HEK293 (cell line): Measurements from ENCODE around the gene NLRP9.

Experiments
- KLF16 ChIP-seq: fragments of 450-650 bp; formaldehyde crosslinking; IDR thresholded peaks from 2 replicates; pipeline ENCODE4 v1.5.1; 2017; ENCODE audit warnings: missing biosample characterization, missing genetic modification characterization
- REPIN1 ChIP-seq: fragments of 450-650 bp; formaldehyde crosslinking; IDR thresholded peaks from 2 replicates; pipeline ENCODE4 v1.5.1; 2017; ENCODE audit warnings: missing biosample characterization, missing genetic modification characterization, low read depth
- REST ChIP-seq: fragments of 450-650 bp; formaldehyde crosslinking; IDR thresholded peaks from 2 replicates; pipeline ENCODE4 v1.5.1; 2016; ENCODE audit warnings: missing biosample characterization, missing genetic modification characterization
- SALL2 ChIP-seq: fragments of 450-650 bp; formaldehyde crosslinking; IDR thresholded peaks from 2 replicates; pipeline ENCODE4 v1.5.0; 2017; ENCODE audit warnings: missing biosample characterization, mild to moderate bottlenecking, missing genetic modification characterization, borderline replicate concordance
- SETDB1 ChIP-seq: IDR thresholded peaks from one replicate; pipeline ENCODE4 v1.6.1; 2017; ENCODE audit warnings: mild to moderate bottlenecking, low read length, moderate library complexity, mixed read lengths; ENCODE audit not compliant: insufficient read length
- WT1 ChIP-seq: fragments of 450-650 bp; formaldehyde crosslinking; IDR thresholded peaks from 2 replicates; pipeline ENCODE4 v1.5.1; 2016; ENCODE audit warnings: missing biosample characterization, missing genetic modification characterization
- ZBTB17 ChIP-seq: fragments of 450-650 bp; formaldehyde crosslinking; IDR thresholded peaks from 2 replicates; pipeline ENCODE4 v1.5.1; 2016; ENCODE audit warnings: missing biosample characterization, missing genetic modification characterization
- ZBTB21 ChIP-seq: fragments of 450-650 bp; formaldehyde crosslinking; IDR thresholded peaks from 2 replicates; pipeline ENCODE4 v1.5.1; 2017; ENCODE audit warnings: missing biosample characterization, missing genetic modification characterization
- ZIC2 ChIP-seq: fragments of 450-650 bp; formaldehyde crosslinking; IDR thresholded peaks from 2 replicates; pipeline ENCODE4 v1.5.1; 2016; ENCODE audit warnings: missing biosample characterization, missing genetic modification characterization
- ZNF10 ChIP-seq: fragments of 450-650 bp; formaldehyde crosslinking; IDR thresholded peaks from 2 replicates; pipeline ENCODE4 v1.5.1; 2017; ENCODE audit warnings: missing biosample characterization, missing genetic modification characterization
- ZNF112 ChIP-seq: fragments of 450-650 bp; formaldehyde crosslinking; IDR thresholded peaks from 2 replicates; pipeline ENCODE4 v1.5.0; 2017; ENCODE audit warnings: missing biosample characterization, missing genetic modification characterization
- ZNF16 ChIP-seq: fragments of 450-650 bp; formaldehyde crosslinking; IDR thresholded peaks from 2 replicates; pipeline ENCODE4 v1.5.1; 2016; ENCODE audit warnings: low read depth, missing biosample characterization, missing genetic modification characterization
- ZNF174 ChIP-seq: fragments of 450-650 bp; formaldehyde crosslinking; IDR thresholded peaks from 2 replicates; pipeline ENCODE4 v1.5.0; 2017; ENCODE audit warnings: missing biosample characterization, mild to moderate bottlenecking, missing genetic modification characterization
- ZNF211 ChIP-seq: fragments of 450-650 bp; formaldehyde crosslinking; IDR thresholded peaks from 2 replicates; pipeline ENCODE4 v1.5.1; 2016; ENCODE audit warnings: low read depth, missing biosample characterization, missing genetic modification characterization
- ZNF292 ChIP-seq: fragments of 450-650 bp; formaldehyde crosslinking; IDR thresholded peaks from 2 replicates; pipeline ENCODE4 v1.5.1; 2016; ENCODE audit warnings: low read depth, missing biosample characterization, missing genetic modification characterization, borderline replicate concordance
- ZNF404 ChIP-seq: fragments of 450-650 bp; formaldehyde crosslinking; IDR thresholded peaks from 2 replicates; pipeline ENCODE4 v1.5.1; 2017; ENCODE audit warnings: missing biosample characterization, missing genetic modification characterization
- ZNF416 ChIP-seq: fragments of 450-650 bp; formaldehyde crosslinking; IDR thresholded peaks from 2 replicates; pipeline ENCODE4 v1.5.1; 2016; ENCODE audit warnings: missing biosample characterization, missing genetic modification characterization
- ZNF423 ChIP-seq: fragments of 450-650 bp; formaldehyde crosslinking; IDR thresholded peaks from 2 replicates; pipeline ENCODE4 v1.5.1; 2016; ENCODE audit warnings: missing biosample characterization, missing genetic modification characterization
- ZNF473 ChIP-seq: fragments of 450-650 bp; formaldehyde crosslinking; IDR thresholded peaks from 2 replicates; pipeline ENCODE4 v1.5.1; 2017; ENCODE audit warnings: missing biosample characterization, missing genetic modification characterization
- ZNF514 ChIP-seq: fragments of 450-650 bp; formaldehyde crosslinking; IDR thresholded peaks from 2 replicates; pipeline ENCODE4 v1.5.1; 2016; ENCODE audit warnings: missing biosample characterization, missing genetic modification characterization
- ZNF555 ChIP-seq: fragments of 450-650 bp; formaldehyde crosslinking; conservative IDR thresholded peaks from 2 replicates; pipeline ENCODE4 v1.5.1; 2017; ENCODE audit warnings: missing biosample characterization, mild to moderate bottlenecking, missing genetic modification characterization, inconsistent platforms
- ZNF558 ChIP-seq: fragments of 450-650 bp; formaldehyde crosslinking; IDR thresholded peaks from 2 replicates; pipeline ENCODE4 v1.5.1; 2016; ENCODE audit warnings: missing biosample characterization, missing genetic modification characterization
- ZNF561 ChIP-seq: fragments of 450-650 bp; IDR thresholded peaks from 2 replicates; pipeline ENCODE4 v1.5.1; 2018; ENCODE audit warnings: missing biosample characterization, missing genetic modification characterization, borderline replicate concordance
- ZNF571 ChIP-seq: fragments of 450-650 bp; formaldehyde crosslinking; IDR thresholded peaks from 2 replicates; pipeline ENCODE4 v1.5.0; 2017; ENCODE audit warnings: missing biosample characterization, missing genetic modification characterization
- ZNF658 ChIP-seq: fragments of 450-650 bp; formaldehyde crosslinking; IDR thresholded peaks from 2 replicates; pipeline ENCODE4; 2016; ENCODE audit warnings: missing biosample characterization, missing genetic modification characterization
- ZNF692 ChIP-seq: fragments of 450-650 bp; formaldehyde crosslinking; IDR thresholded peaks from 2 replicates; pipeline ENCODE4 v1.5.1; 2016; ENCODE audit warnings: missing biosample characterization, missing genetic modification characterization
- ZNF768 ChIP-seq: fragments of 450-650 bp; formaldehyde crosslinking; IDR thresholded peaks from 2 replicates; pipeline ENCODE4 v1.5.1; 2018; ENCODE audit warnings: missing biosample characterization, mild to moderate bottlenecking, missing genetic modification characterization
- ZNF837 ChIP-seq: fragments of 450-650 bp; formaldehyde crosslinking; IDR thresholded peaks from 2 replicates; pipeline ENCODE4 v1.5.1; 2016; ENCODE audit warnings: missing biosample characterization, missing genetic modification characterization
- ZSCAN4 ChIP-seq: fragments of 450-650 bp; formaldehyde crosslinking; IDR thresholded peaks from 2 replicates; pipeline ENCODE4 v1.5.1; 2017; ENCODE audit warnings: missing biosample characterization, missing genetic modification characterization
- ZXDB ChIP-seq: fragments of 450-650 bp; formaldehyde crosslinking; IDR thresholded peaks from 2 replicates; pipeline ENCODE4 v1.5.1; 2016; ENCODE audit warnings: missing biosample characterization, missing genetic modification characterization
- TF ChIP-seq, protein P1 (sequence below): fragments of 450-650 bp; formaldehyde crosslinking; IDR thresholded peaks from 2 replicates; pipeline ENCODE4 v1.5.1; 2017; ENCODE audit warnings: missing biosample characterization, missing genetic modification characterization
- TF ChIP-seq, protein P2 (sequence below): fragments of 450-650 bp; formaldehyde crosslinking; IDR thresholded peaks from 2 replicates; pipeline ENCODE4 v1.5.1; 2016; ENCODE audit warnings: missing biosample characterization, missing genetic modification characterization

The NLRP9 gene

GRCh38 chr19:55674841-55675660 lies 63.2 kb downstream of the NLRP9 start, which contains the start of gene EPN1 (continued):
- TF ChIP-seq ZNF514 (tag by site-specific recombination) = no peak
- no peak; the same call in 1 of the 2 replicates for TF ChIP-seq WT1 (tag by site-specific recombination)
- TF ChIP-seq SALL2 (tag by site-specific recombination) = no peak
- TF ChIP-seq ZSCAN4 (tag by site-specific recombination) = no peak
- TF ChIP-seq ZNF292 (tag by site-specific recombination) = no peak
- TF ChIP-seq, protein P1, sequence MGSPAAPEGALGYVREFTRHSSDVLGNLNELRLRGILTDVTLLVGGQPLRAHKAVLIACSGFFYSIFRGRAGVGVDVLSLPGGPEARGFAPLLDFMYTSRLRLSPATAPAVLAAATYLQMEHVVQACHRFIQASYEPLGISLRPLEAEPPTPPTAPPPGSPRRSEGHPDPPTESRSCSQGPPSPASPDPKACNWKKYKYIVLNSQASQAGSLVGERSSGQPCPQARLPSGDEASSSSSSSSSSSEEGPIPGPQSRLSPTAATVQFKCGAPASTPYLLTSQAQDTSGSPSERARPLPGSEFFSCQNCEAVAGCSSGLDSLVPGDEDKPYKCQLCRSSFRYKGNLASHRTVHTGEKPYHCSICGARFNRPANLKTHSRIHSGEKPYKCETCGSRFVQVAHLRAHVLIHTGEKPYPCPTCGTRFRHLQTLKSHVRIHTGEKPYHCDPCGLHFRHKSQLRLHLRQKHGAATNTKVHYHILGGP = no peak
- TF ChIP-seq ZNF837 = no peak
- peak; percentile 39 for TF ChIP-seq ZIC2 (tag by site-specific recombination)
- TF ChIP-seq ZNF16 (tag by site-specific recombination) = no peak
- TF ChIP-seq ZNF571 = no peak
- TF ChIP-seq ZNF423 (tag by site-specific recombination) = no peak
- TF ChIP-seq ZNF473 (tag by site-specific recombination) = no peak
- TF ChIP-seq ZNF555 (tag by site-specific recombination) = no peak
- peak; percentile 88 for TF ChIP-seq ZXDB (tag by site-specific recombination)
- TF ChIP-seq ZNF658 (tag by site-specific recombination) = no peak
- no peak for TF ChIP-seq ZNF174
- no peak for TF ChIP-seq ZNF211 (tag by site-specific recombination)
- no peak for TF ChIP-seq SETDB1
- no peak for TF ChIP-seq ZNF404 (tag by site-specific recombination)
- peak; percentile 92 for TF ChIP-seq ZBTB17
- TF ChIP-seq ZBTB21 (tag by site-specific recombination) = peak; percentile 82
- no peak for TF ChIP-seq ZNF112 (tag by site-specific recombination)
- TF ChIP-seq, protein P2, sequence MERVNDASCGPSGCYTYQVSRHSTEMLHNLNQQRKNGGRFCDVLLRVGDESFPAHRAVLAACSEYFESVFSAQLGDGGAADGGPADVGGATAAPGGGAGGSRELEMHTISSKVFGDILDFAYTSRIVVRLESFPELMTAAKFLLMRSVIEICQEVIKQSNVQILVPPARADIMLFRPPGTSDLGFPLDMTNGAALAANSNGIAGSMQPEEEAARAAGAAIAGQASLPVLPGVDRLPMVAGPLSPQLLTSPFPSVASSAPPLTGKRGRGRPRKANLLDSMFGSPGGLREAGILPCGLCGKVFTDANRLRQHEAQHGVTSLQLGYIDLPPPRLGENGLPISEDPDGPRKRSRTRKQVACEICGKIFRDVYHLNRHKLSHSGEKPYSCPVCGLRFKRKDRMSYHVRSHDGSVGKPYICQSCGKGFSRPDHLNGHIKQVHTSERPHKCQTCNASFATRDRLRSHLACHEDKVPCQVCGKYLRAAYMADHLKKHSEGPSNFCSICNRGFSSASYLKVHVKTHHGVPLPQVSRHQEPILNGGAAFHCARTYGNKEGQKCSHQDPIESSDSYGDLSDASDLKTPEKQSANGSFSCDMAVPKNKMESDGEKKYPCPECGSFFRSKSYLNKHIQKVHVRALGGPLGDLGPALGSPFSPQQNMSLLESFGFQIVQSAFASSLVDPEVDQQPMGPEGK = peak; percentile 70; the same call in 1 of the 2 replicates
- peak; percentile 64; the same call in 1 of the 2 replicates for TF ChIP-seq ZNF561
- peak; percentile 85 for TF ChIP-seq KLF16 (tag by site-specific recombination)
- no peak for TF ChIP-seq REST
- TF ChIP-seq REPIN1 = no peak
- no peak for TF ChIP-seq ZNF416 (tag by site-specific recombination)
- TF ChIP-seq ZNF10 = no peak
- no peak for TF ChIP-seq ZNF558 (tag by site-specific recombination)
- no peak for TF ChIP-seq ZNF768 (tag by site-specific recombination)
- peak; percentile 70 for TF ChIP-seq ZNF692
